Adrenal gland (tissue), 12 donors: ENCODE measurements around the gene SLC6A8. TPM values are rescaled to one million over a fixed set of nuclear protein-coding genes. Genes with fewer than 3 reads are reported as not detected.

Source experiments
- DNase-seq, 7 donors: peaks; one replicate each; pipeline ENCODE4 v3.0.0-alpha.2; 2019 to 2020
- H3K27ac ChIP-seq, 5 donors: fragments of 200-600 bp; sonication (generic) in 4 of 5; 1 replicate in 3 of 5; 2 replicates in 2 of 5; pipeline versions ENCODE4 v1.5.1 to v1.8.0; 2016 to 2020; ENCODE audit warnings: mild to moderate bottlenecking in 1 of 5
- H3K27me3 ChIP-seq: fragments of 200-600 bp; 2 replicates; pipeline ENCODE4 v1.8.0; 2021
- H3K36me3 ChIP-seq, 2 donors: fragments of 200-600 bp; replicated peaks in 1 of 2; 1 replicate in 1 of 2; 2 replicates in 1 of 2; pipeline versions ENCODE4 v1.5.1 to v1.8.0; 2018 to 2022
- H3K4me1 ChIP-seq, 2 donors: fragments of 200-600 bp; replicated peaks in 1 of 2; 1 replicate in 1 of 2; 2 replicates in 1 of 2; pipeline versions ENCODE4 v1.5.1 to v1.8.0; 2018 to 2021
- H3K4me3 ChIP-seq, 4 donors: fragments of 200-600 bp; sonication (generic) in 3 of 4; one replicate each; pipeline ENCODE4 v1.5.1; 2016 to 2018
- H3K9me3 ChIP-seq, 3 donors: fragments of 200-600 bp; sonication (generic) in 1 of 3; replicated peaks in 1 of 3; 1 replicate in 2 of 3; 2 replicates in 1 of 3; pipeline versions ENCODE4 v1.5.1 to v1.8.0; 2016 to 2021
- POLR2A ChIP-seq, 2 donors: fragments of 450-650 bp; IDR thresholded peaks; one replicate each; pipeline ENCODE4 v1.6.1; 2017; ENCODE audit warnings: antibody characterized with exemption in 2 of 2, mild to moderate bottlenecking in 2 of 2, moderate library complexity in 1 of 2
- WGBS, 4 donors: extraction: QIAGEN DNeasy Blood & Tissue Kit in 2 of 4; methylation state at CpG; one replicate each; pipeline versions ENCODE4 v1.1.5 to v1.1.7; 2013 to 2017; 5-methylcytosine and 5-hydroxymethylcytosine counted together
- intact Hi-C, 2 donors: fragments of 100-400 bp; cut with DNase I; formaldehyde crosslinking; loops; one replicate each; pipeline versions ENCODE4 v1.14.1 to v1.15.0; 2022 to 2023
- polyA plus RNA-seq, 3 donors: library from polyadenylated mRNA; stranded (reverse); fragments of 200-250 nt in 2 of 3; fragments of 350-450 nt in 1 of 3; fragmentation: Illumina TruSeq in 1 of 3; extraction: RNeasy Lipid Tissue Mini Kit (QIAGEN cat#74804) in 1 of 3; gene quantifications; one replicate each; pipeline ENCODE4 v1.2.3, GENCODE V29; 2013 to 2014
- total RNA-seq, 9 donors: library from RNA; depleted of rRNA in 4 of 9; stranded (reverse); fragments of >200 nt in 4 of 9; fragments of 120-200 nt in 1 of 9; fragmentation: NEBNext Ultra II Directional in 1 of 9; extraction: Animal tissue kit (Norgen Biotek cat#: 25700) in 1 of 9; gene quantifications; one replicate each; pipeline versions ENCODE4 v1.1.0 to v1.2.4, GENCODE V29; 2013 to 2023
- TF ChIP-seq, protein P1 (sequence below), 6 experiments: fragments of 450-650 bp in 4 of 6; fragments of 200-600 bp in 2 of 6; sonication (generic) in 1 of 6; IDR thresholded peaks; 1 replicate in 5 of 6; 2 replicates in 1 of 6; pipeline versions ENCODE4 v1.5.1 to v1.8.0; 2016 to 2021; ENCODE audit warnings: antibody characterized with exemption in 6 of 6, mild to moderate bottlenecking in 2 of 6, moderate library complexity in 1 of 6
- donor health status: healthy with polysubstance abuse.
- donor health status: Bipolar disorder and iron deficiency.
- donor health status: DM: yes; HTN: yes; CAD: no.
- donor health status: DM: no; HTN: no; CAD: no.
- donor health status: DM: no; HTN: no; CAD: no.
- donor health status: DM: yes; HTN: yes; CAD: no.

Gene SLC6A8
- total and polyA plus RNA-seq, 12 donors, result 3.1 to 136 (median 67.0) TPM

DNA sequence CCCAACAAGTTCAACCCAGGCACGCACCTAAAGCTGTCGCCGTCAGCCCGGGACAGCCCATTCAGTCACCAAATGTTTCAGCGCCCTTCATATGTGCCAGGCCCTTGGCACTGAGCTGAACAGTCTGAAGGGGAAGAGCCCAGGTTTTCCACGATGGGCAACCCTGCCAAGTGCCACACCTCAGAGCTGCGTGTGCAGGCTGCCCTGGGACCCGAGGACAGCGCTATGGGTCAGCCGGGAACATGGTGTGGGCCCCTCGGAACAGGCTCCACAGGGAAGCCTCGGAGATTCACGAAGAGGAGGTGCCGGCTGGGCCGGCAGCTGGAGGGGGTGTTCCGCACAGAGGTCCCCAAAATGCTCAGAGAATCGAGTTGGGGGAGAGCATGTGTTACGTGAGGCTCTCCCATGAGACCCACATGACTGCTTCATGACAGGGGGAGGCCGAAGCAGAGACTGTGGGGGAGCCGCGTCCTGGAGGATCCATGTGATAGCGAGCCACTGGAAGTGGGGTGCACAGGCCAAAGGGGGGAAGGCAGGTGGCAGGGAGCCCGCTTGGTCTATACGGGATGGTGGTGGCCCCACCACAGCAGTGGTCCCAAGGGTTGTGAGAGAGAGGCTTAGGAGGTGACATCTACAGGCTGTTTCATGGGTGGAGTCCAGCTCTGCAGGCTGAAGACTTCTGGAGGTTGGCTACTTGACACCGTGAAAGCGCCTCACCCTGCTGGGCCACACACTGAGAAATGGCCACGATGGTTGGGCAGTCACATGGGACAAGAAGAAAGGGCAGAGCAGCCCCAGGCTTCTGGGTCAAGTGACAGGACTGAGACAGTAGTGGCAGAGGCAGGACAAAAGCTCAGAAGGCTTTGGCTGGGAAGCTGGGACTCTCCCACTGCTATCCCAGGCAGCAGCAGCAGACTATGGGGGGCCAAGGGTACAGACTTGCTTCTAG lies 22.3 kb downstream of the SLC6A8 start:
- WGBS, 4 donors, result 82 to 86% (median 84%) methylated on average over 19 to 27 of the region's 27 CpGs; no CpG with 5 or more reads in 1 of the 4 donors
- H3K27ac ChIP-seq, result no peak overlapping the region
- DNase-seq, result no peak
- H3K4me1 ChIP-seq, result no peaks in the 10 kb centered on the region
- TF ChIP-seq, protein P1, sequence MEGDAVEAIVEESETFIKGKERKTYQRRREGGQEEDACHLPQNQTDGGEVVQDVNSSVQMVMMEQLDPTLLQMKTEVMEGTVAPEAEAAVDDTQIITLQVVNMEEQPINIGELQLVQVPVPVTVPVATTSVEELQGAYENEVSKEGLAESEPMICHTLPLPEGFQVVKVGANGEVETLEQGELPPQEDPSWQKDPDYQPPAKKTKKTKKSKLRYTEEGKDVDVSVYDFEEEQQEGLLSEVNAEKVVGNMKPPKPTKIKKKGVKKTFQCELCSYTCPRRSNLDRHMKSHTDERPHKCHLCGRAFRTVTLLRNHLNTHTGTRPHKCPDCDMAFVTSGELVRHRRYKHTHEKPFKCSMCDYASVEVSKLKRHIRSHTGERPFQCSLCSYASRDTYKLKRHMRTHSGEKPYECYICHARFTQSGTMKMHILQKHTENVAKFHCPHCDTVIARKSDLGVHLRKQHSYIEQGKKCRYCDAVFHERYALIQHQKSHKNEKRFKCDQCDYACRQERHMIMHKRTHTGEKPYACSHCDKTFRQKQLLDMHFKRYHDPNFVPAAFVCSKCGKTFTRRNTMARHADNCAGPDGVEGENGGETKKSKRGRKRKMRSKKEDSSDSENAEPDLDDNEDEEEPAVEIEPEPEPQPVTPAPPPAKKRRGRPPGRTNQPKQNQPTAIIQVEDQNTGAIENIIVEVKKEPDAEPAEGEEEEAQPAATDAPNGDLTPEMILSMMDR (IDR thresholded peaks at IDR 0.05), result no peak
- TF ChIP-seq POLR2A (IDR thresholded peaks at IDR 0.05), result no peak
- peaks cover 0 to 15% of the 10 kb centered on the region in 2 donors for H3K36me3 ChIP-seq
- intact Hi-C loops, result no loop called here
- no peak overlapping the region for H3K4me3 ChIP-seq
- no peaks in the 10 kb centered on the region for H3K27me3 ChIP-seq
- H3K9me3 ChIP-seq, result no peaks in the 10 kb centered on the region

DNA sequence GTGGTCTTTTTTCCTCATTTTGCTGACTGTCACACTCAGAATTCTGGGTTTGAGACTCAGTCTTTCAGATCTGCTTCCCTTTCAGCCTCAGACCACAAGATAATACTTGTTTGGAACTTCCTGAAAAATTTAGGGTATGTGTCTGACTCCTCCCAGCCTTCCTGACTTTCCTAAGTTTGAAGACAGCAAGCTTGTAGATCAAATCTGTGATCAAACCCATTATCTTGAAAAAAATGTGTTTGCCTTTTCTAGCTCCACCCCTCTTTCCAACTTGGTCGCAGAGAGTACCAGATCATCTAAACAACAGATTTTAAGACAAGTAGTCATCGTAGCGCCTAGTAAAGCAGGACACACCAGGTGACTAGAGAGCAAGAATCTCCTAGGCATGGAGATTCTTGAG lies 26.5 kb downstream of the SLC6A8 start:
- Histone ChIP-seq H3K4me1 (no peaks in the 10 kb centered on the region), H3K27ac (no peak overlapping the region), H3K36me3 (peaks cover 0 to 35% of the 10 kb centered on the region in 2 donors), H3K27me3 (no peaks in the 10 kb centered on the region), H3K4me3 (no peak overlapping the region), H3K9me3 (no peaks in the 10 kb centered on the region)
- intact Hi-C loops, result no loop called here
- no peak for DNase-seq
- 81 to 96% (median 90%) methylated on average over 3 of the region's 3 CpGs for WGBS, 4 donors
- TF ChIP-seq, protein P1 (IDR thresholded peaks at IDR 0.05), result no peak
- TF ChIP-seq POLR2A (IDR thresholded peaks at IDR 0.05), result no peak

DNA sequence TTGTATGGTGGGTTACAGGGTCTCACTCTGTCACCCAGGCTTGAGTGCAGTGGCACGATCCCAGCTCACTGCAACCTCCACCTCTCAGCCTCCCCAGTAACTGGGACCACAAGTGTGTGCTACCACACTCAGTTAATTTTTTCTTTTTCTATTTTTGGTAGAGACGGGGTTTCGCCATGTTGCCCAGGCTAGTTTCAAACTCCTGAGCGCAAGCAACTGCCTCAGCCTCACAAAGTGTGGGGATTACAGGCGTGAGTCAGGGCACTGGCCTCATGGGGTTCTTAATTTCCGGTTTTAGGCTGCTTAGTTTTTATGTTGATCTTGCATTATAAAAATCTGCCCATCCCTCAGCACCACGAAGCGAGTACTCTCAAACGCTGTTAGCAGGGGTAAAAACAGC lies 29.7 kb downstream of the SLC6A8 start:
- TF ChIP-seq, protein P1 (IDR thresholded peaks at IDR 0.05), result no peak
- no peak for TF ChIP-seq POLR2A (IDR thresholded peaks at IDR 0.05)
- no peak for DNase-seq
- 87 to 91% (median 90%) methylated on average over 7 to 9 of the region's 9 CpGs for WGBS, 4 donors

DNA sequence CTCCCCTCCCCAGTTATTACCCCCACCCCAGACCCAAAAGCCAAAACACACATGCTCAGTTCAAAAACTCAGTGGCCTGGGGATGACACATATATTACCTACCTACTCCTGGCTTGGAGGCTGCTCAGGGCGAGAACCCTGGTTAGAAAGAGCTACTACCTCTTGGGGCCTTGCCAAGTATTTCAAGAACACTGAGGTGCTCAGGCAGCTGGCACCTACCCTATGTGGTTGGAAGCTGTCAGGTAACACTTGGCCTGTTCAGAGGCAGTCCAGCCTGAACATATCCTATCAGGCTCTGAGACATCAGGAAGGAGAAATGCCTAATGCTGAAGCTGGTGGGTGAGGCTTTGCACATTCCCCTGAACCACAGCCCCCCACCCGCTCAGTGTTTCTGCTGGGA lies 31.5 kb downstream of the SLC6A8 start:
- H3K27ac ChIP-seq, result no peak overlapping the region
- intact Hi-C loops, result no loop called here
- no peak for DNase-seq
- 73 to 75% (median 74%) methylated on average over 2 of the region's 2 CpGs; no CpG with 5 or more reads in 1 of the 4 donors for WGBS, 4 donors
- peaks cover 0 to 47% of the 10 kb centered on the region in 2 donors for H3K36me3 ChIP-seq
- TF ChIP-seq POLR2A (IDR thresholded peaks at IDR 0.05), result no peak
- TF ChIP-seq, protein P1 (IDR thresholded peaks at IDR 0.05), result no peak
- H3K27me3 ChIP-seq, result no peaks in the 10 kb centered on the region
- peaks cover 0 to 6% of the 10 kb centered on the region in 2 donors for H3K4me1 ChIP-seq
- no peak overlapping the region for H3K4me3 ChIP-seq
- no peaks in the 10 kb centered on the region for H3K9me3 ChIP-seq

More for the DNA sequence above, 29.7 kb downstream of the SLC6A8 start:
- Histone ChIP-seq H3K36me3 (peaks cover 0 to 54% of the 10 kb centered on the region in 2 donors), H3K4me1 (peaks cover 0 to under 1% of the 10 kb centered on the region in 2 donors), H3K4me3 (no peak overlapping the region), H3K9me3 (no peaks in the 10 kb centered on the region), H3K27ac (no peak overlapping the region), H3K27me3 (no peaks in the 10 kb centered on the region)
- intact Hi-C loops, result no loop called here
